GM23248 (cell line): Measurements from ENCODE around the gene ENOX2. TPM values are rescaled to one million over a fixed set of nuclear protein-coding genes. Genes with fewer than 3 reads are reported as not detected.

Experiments used
- DNase-seq: peaks from one replicate; pipeline ENCODE4 v3.0.0-alpha.2; 2015
- H2AFZ ChIP-seq: fragments of 200-600 bp; sonication (generic); 2 replicates; pipeline ENCODE4 v1.6.1; 2016; ENCODE audit warnings: antibody characterized with exemption
- H3F3A ChIP-seq: fragments of 200-600 bp; sonication (generic); 2 replicates; pipeline ENCODE4 v1.6.1; 2016; ENCODE audit warnings: mild to moderate bottlenecking, antibody characterized with exemption, mixed run types; ENCODE audit not compliant: insufficient read depth
- H3K27ac ChIP-seq: fragments of 200-600 bp; sonication (generic); 2 replicates; pipeline ENCODE4 v1.5.1; 2016; ENCODE audit warnings: mild to moderate bottlenecking
- H3K27me3 ChIP-seq: fragments of 200-600 bp; sonication (generic); replicated peaks from 2 replicates; pipeline ENCODE4 v1.6.1; 2016; ENCODE audit warnings: mild to moderate bottlenecking; ENCODE audit not compliant: insufficient read depth
- H3K36me3 ChIP-seq: fragments of 200-600 bp; sonication (generic); 2 replicates; pipeline ENCODE4 v1.6.1; 2016; ENCODE audit warnings: low read depth, mild to moderate bottlenecking
- H3K4me1 ChIP-seq: fragments of 200-600 bp; sonication (generic); 2 replicates; pipeline ENCODE4 v1.6.1; 2016; ENCODE audit warnings: mild to moderate bottlenecking; ENCODE audit not compliant: insufficient read depth
- H3K4me2 ChIP-seq: fragments of 200-600 bp; sonication (generic); one replicate; pipeline ENCODE4 v1.6.1; 2016; ENCODE audit warnings: mild to moderate bottlenecking; ENCODE audit not compliant: unreplicated experiment
- H3K4me3 ChIP-seq: fragments of 200-600 bp; sonication (generic); 2 replicates; pipeline ENCODE4 v1.5.1; 2016; ENCODE audit warnings: mild to moderate bottlenecking
- H3K79me2 ChIP-seq: fragments of 200-600 bp; sonication (generic); 2 replicates; pipeline ENCODE4 v1.6.1; 2016; ENCODE audit warnings: mild to moderate bottlenecking; ENCODE audit not compliant: insufficient read depth
- H3K9ac ChIP-seq: fragments of 200-600 bp; sonication (generic); 2 replicates; pipeline ENCODE4 v1.6.1; 2016; ENCODE audit warnings: mild to moderate bottlenecking
- H3K9me2 ChIP-seq: fragments of 200-600 bp; sonication (generic); 2 replicates; pipeline ENCODE4 v1.6.1; 2016; ENCODE audit warnings: mixed run types, mild to moderate bottlenecking, moderate library complexity; ENCODE audit not compliant: insufficient read depth
- H3K9me3 ChIP-seq: fragments of 200-600 bp; sonication (generic); one replicate; pipeline ENCODE4 v1.6.1; 2017; ENCODE audit warnings: low read depth
- H4K20me1 ChIP-seq: fragments of 200-600 bp; sonication (generic); 2 replicates; pipeline ENCODE4 v1.6.0; 2016; ENCODE audit not compliant: insufficient read depth
- EZH2 ChIP-seq: fragments of 200-600 bp; sonication (generic); IDR thresholded peaks from 2 replicates; pipeline ENCODE4 v1.6.1; 2018; ENCODE audit warnings: antibody characterized with exemption, mild to moderate bottlenecking; ENCODE audit not compliant: insufficient read depth, poor library complexity, severe bottlenecking
- EZH2phosphoT487 ChIP-seq: fragments of 200-600 bp; sonication (generic); IDR thresholded peaks from 2 replicates; pipeline ENCODE4 v1.6.1; 2018; ENCODE audit warnings: antibody characterized with exemption, moderate library complexity, mild to moderate bottlenecking, low read depth; ENCODE audit not compliant: insufficient read depth
- WGBS, 2 experiments: methylation state at CpG; one replicate each; pipeline ENCODE4 v1.1.6; 2015 to 2017; ENCODE audit warnings: low lambda C conversion rate in 2 of 2, low coverage in 1 of 2; ENCODE audit errors: missing lambda C conversion rate in 2 of 2; 5-methylcytosine and 5-hydroxymethylcytosine counted together
- in situ Hi-C: fragments of 300-500 bp; cut with MboI; formaldehyde crosslinking; loops from 2 replicates; pipeline ENCODE4 v1.15.0; 2020
- polyA plus RNA-seq: library from polyadenylated mRNA; unstranded; fragments of >200 nt; fragmentation: Nextera tagmentation; extraction: Ambion mirVana; gene quantifications from 2 replicates; pipeline ENCODE4 v1.2.1, GENCODE V29; 2016
- total RNA-seq: library from RNA; depleted of rRNA; stranded (reverse); fragments of >200 nt; shearing (Covaris generic); gene quantifications from 2 replicates; pipeline ENCODE4 v1.2.3, GENCODE V29; 2014

Gene ENOX2
- total and polyA plus RNA-seq, 2 experiments from 2014 or later: 13.6 to 14.5 TPM

GRCh38 chrX:130810561-130810960 is 92.4 kb downstream of the ENOX2 start:
- no peaks in the 10 kb centered on the region for H3K4me1 ChIP-seq
- H3K9ac ChIP-seq: no peak overlapping the region
- no peaks in the 10 kb centered on the region for H3K9me2 ChIP-seq
- in situ Hi-C loops: no loop called here
- no peak for TF ChIP-seq EZH2phosphoT487
- TF ChIP-seq EZH2: no peak
- no peak overlapping the region for H2AFZ ChIP-seq
- H3F3A ChIP-seq: no peaks in the 10 kb centered on the region
- no peaks in the 10 kb centered on the region for H3K9me3 ChIP-seq
- H3K79me2 ChIP-seq: no peaks in the 10 kb centered on the region
- H3K27me3 ChIP-seq: no peaks in the 10 kb centered on the region
- no peak overlapping the region for H3K4me2 ChIP-seq
- WGBS, 2 experiments: 83% methylated on average over 2 of the region's 3 CpGs; no CpG with 5 or more reads in 1 of the 2 experiments
- no peak for DNase-seq
- no peak overlapping the region for H3K4me3 ChIP-seq
- H3K36me3 ChIP-seq: no peaks in the 10 kb centered on the region
- no peaks in the 10 kb centered on the region for H4K20me1 ChIP-seq
- no peak overlapping the region for H3K27ac ChIP-seq

GRCh38 chrX:130805903-130806302 is 97.1 kb downstream of the ENOX2 start:
- WGBS, 2 experiments: 60 to 68% methylated on average over 2 of the region's 2 CpGs
- H3K36me3 ChIP-seq: no peaks in the 10 kb centered on the region
- no peak overlapping the region for H2AFZ ChIP-seq
- peak; percentile 1 for DNase-seq
- no peak overlapping the region for H3K4me2 ChIP-seq
- no peak overlapping the region for H3K4me3 ChIP-seq
- H3K9ac ChIP-seq: no peak overlapping the region
- no peaks in the 10 kb centered on the region for H3K27me3 ChIP-seq
- no peaks in the 10 kb centered on the region for H3K9me2 ChIP-seq
- H3K9me3 ChIP-seq: no peaks in the 10 kb centered on the region
- no peaks in the 10 kb centered on the region for H3K4me1 ChIP-seq
- H3K27ac ChIP-seq: no peak overlapping the region
- H3F3A ChIP-seq: no peaks in the 10 kb centered on the region
- no peaks in the 10 kb centered on the region for H3K79me2 ChIP-seq
- TF ChIP-seq EZH2phosphoT487: no peak
- TF ChIP-seq EZH2: no peak
- in situ Hi-C loops: no loop called here
- no peaks in the 10 kb centered on the region for H4K20me1 ChIP-seq

DNA sequence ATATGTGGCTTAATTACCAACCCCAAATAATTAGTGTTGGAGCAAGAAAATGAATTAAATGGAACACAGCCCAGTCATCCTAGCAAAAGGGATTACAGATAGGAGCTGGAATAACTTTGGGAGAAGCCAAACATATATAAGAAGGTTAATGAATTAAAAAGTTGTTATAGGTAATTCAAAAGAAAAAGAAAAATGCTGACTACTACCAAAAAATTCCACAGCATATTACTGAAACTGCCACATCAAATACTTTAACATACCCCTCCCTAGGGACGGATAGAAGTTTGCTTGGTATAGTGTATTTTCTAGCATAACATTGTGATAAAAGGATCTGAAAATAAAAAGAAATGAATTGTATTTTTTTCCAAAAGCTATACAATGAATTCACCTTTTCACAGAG is 99.5 kb downstream of the ENOX2 start:
- Histone ChIP-seq H3K79me2 (no peaks in the 10 kb centered on the region), H3K27ac (no peak overlapping the region), H2AFZ (no peak overlapping the region), H3K4me2 (no peak overlapping the region), H3K4me3 (no peak overlapping the region), H3K4me1 (peaks cover 7% of the 10 kb centered on the region; the same call in 1 of the 2 replicates), H3K27me3 (no peaks in the 10 kb centered on the region), H3K9me2 (no peaks in the 10 kb centered on the region), H3K9me3 (no peaks in the 10 kb centered on the region), H3K36me3 (no peaks in the 10 kb centered on the region), H3K9ac (no peak overlapping the region), H3F3A (no peaks in the 10 kb centered on the region), H4K20me1 (no peaks in the 10 kb centered on the region)
- no peak for DNase-seq
- WGBS, 2 experiments: 86 to 92% methylated on average over 1 of the region's 1 CpG
- TF ChIP-seq EZH2 (no peak), EZH2phosphoT487 (no peak)
- in situ Hi-C loops: no loop called here

GRCh38 chrX:130801901-130802300 is 101.1 kb downstream of the ENOX2 start:
- no peak overlapping the region for H3K4me3 ChIP-seq
- H3F3A ChIP-seq: no peaks in the 10 kb centered on the region
- TF ChIP-seq EZH2phosphoT487 (no peak), EZH2 (no peak)
- no peak overlapping the region for H3K27ac ChIP-seq
- DNase-seq: no peak
- H3K36me3 ChIP-seq: no peaks in the 10 kb centered on the region
- no peak overlapping the region for H2AFZ ChIP-seq
- 93 to 95% methylated on average over 2 of the region's 2 CpGs for WGBS, 2 experiments
- peaks cover 7% of the 10 kb centered on the region; the same call in 1 of the 2 replicates for H3K4me1 ChIP-seq
- no peaks in the 10 kb centered on the region for H3K79me2 ChIP-seq
- no peak overlapping the region for H3K9ac ChIP-seq
- H3K4me2 ChIP-seq: no peak overlapping the region
- H3K9me2 ChIP-seq: no peaks in the 10 kb centered on the region
- H3K27me3 ChIP-seq: no peaks in the 10 kb centered on the region
- H3K9me3 ChIP-seq: no peaks in the 10 kb centered on the region
- in situ Hi-C loops: no loop called here
- no peaks in the 10 kb centered on the region for H4K20me1 ChIP-seq

GRCh38 chrX:130799393-130799792 is 103.6 kb downstream of the ENOX2 start:
- no peaks in the 10 kb centered on the region for H3K36me3 ChIP-seq
- H2AFZ ChIP-seq: no peak overlapping the region
- H3K4me3 ChIP-seq: no peak overlapping the region
- H3K4me1 ChIP-seq: peaks cover 7% of the 10 kb centered on the region; the same call in 1 of the 2 replicates
- no peaks in the 10 kb centered on the region for H3K9me3 ChIP-seq
- in situ Hi-C loops: no loop called here
- no peak overlapping the region for H3K4me2 ChIP-seq
- H3K27ac ChIP-seq: no peak overlapping the region
- peak; percentile 49 for DNase-seq
- WGBS, 2 experiments: 9 to 14% methylated on average over 1 of the region's 1 CpG
- H3K9me2 ChIP-seq: no peaks in the 10 kb centered on the region
- no peak for TF ChIP-seq EZH2phosphoT487
- no peak for TF ChIP-seq EZH2
- H3K79me2 ChIP-seq: no peaks in the 10 kb centered on the region
- H3K9ac ChIP-seq: no peak overlapping the region
- H4K20me1 ChIP-seq: no peaks in the 10 kb centered on the region
- no peaks in the 10 kb centered on the region for H3F3A ChIP-seq
- no peaks in the 10 kb centered on the region for H3K27me3 ChIP-seq
